IMR-90 (cell line): Measurements from ENCODE around the gene CACNA2D4. TPM values are rescaled to one million over a fixed set of nuclear protein-coding genes. Genes with fewer than 3 reads are reported as not detected.
A peak's percentile ranks its signal among the peaks of the same experiment; 100 is the strongest.

Source experiments
- ATAC-seq: fragments of 200-7000 bp; cut with Tn5 transposase; 2 replicates; pipeline ENCODE4 v1.9.1; 2020; ENCODE audit warnings: low read depth, mild to moderate bottlenecking, moderate library complexity
- BruUV-seq: library from RNA; stranded (reverse); fragments of 400-500 nt; replicated peaks from 2 replicates; lab custom pipeline; 2021; lab: Mats Ljungman, UMichigan
- CTCF ChIA-PET: fragments of 300-600 bp; formaldehyde crosslinking; extraction: SDS; loops from one replicate; lab custom pipeline; 2021; ENCODE audit warnings: antibody characterized with exemption; lab: Yijun Ruan, JAX
- POLR2A ChIA-PET: fragments of 300-600 bp; sonication (Branson Sonifier 250); formaldehyde crosslinking; loops from one replicate; lab custom pipeline; 2022; ENCODE audit warnings: antibody characterized with exemption; ENCODE audit not compliant: unreplicated experiment; lab: Charles Lee
- DNase-seq: peaks from one replicate; pipeline ENCODE4 v3.0.0; 2013
- H2AFZ ChIP-seq: replicated peaks from 2 replicates; pipeline ENCODE3; 2013; ENCODE audit warnings: low read length, mild to moderate bottlenecking; ENCODE audit not compliant: poor library complexity
- H2AK5ac ChIP-seq: 2 replicates; pipeline ENCODE4 v1.6.1; 2013; ENCODE audit warnings: low read depth, low read length, inconsistent platforms
- H2AK9ac ChIP-seq: replicated peaks from 2 replicates; pipeline ENCODE3; 2013; ENCODE audit warnings: mild to moderate bottlenecking, low read depth, low read length, moderate library complexity; ENCODE audit not compliant: poor library complexity
- H2BK120ac ChIP-seq: 2 replicates; pipeline ENCODE4 v1.6.1; 2013; ENCODE audit warnings: low read depth, low read length, inconsistent platforms
- H2BK15ac ChIP-seq: 3 replicates; pipeline ENCODE4 v1.6.1; 2013; ENCODE audit warnings: low read depth, low read length, inconsistent platforms
- H2BK20ac ChIP-seq: 2 replicates; pipeline ENCODE4 v1.6.1; 2013; ENCODE audit warnings: low read depth, mild to moderate bottlenecking, inconsistent platforms, low read length, moderate library complexity
- H2BK5ac ChIP-seq: 2 replicates; pipeline ENCODE4 v1.6.1; 2013; ENCODE audit warnings: mild to moderate bottlenecking, low read depth, low read length, inconsistent platforms; ENCODE audit not compliant: poor library complexity, severe bottlenecking
- H3K14ac ChIP-seq: replicated peaks from 2 replicates; pipeline ENCODE4 v1.6.1; 2013; ENCODE audit warnings: low read depth, low read length, inconsistent platforms
- H3K18ac ChIP-seq: 2 replicates; pipeline ENCODE4 v1.6.1; 2013; ENCODE audit warnings: low read depth, low read length, control low read depth
- H3K23ac ChIP-seq: 2 replicates; pipeline ENCODE4 v1.6.1; 2013; ENCODE audit warnings: low read depth, low read length, inconsistent platforms
- H3K27ac ChIP-seq: 2 replicates; pipeline ENCODE4 v1.5.1; 2013; ENCODE audit warnings: mild to moderate bottlenecking, control low read depth, low read length; ENCODE audit not compliant: insufficient read depth
- H3K27me3 ChIP-seq: 2 replicates; pipeline ENCODE4 v1.6.1; 2013; ENCODE audit warnings: low read length; ENCODE audit not compliant: control insufficient read depth, insufficient read depth
- H3K36me3 ChIP-seq: 2 replicates; pipeline ENCODE4 v1.6.1; 2013; ENCODE audit warnings: low read length, mixed read lengths; ENCODE audit not compliant: control insufficient read depth, insufficient read depth
- H3K4ac ChIP-seq: 2 replicates; pipeline ENCODE4 v1.6.1; 2013; ENCODE audit warnings: low read depth, low read length, inconsistent platforms
- H3K4me1 ChIP-seq: 2 replicates; pipeline ENCODE4 v1.6.1; 2013; ENCODE audit warnings: low read length, mixed read lengths; ENCODE audit not compliant: control insufficient read depth, insufficient read depth
- H3K4me2 ChIP-seq: 2 replicates; pipeline ENCODE4 v1.6.1; 2013; ENCODE audit warnings: low read depth, mild to moderate bottlenecking, control low read depth, low read length, moderate library complexity
- H3K4me3 ChIP-seq: 2 replicates; pipeline ENCODE4 v1.5.1; 2013; ENCODE audit warnings: low read depth, mild to moderate bottlenecking, control low read depth, low read length, moderate library complexity; ENCODE audit not compliant: insufficient read depth
- H3K56ac ChIP-seq: 2 replicates; pipeline ENCODE4 v1.6.1; 2013; ENCODE audit warnings: low read length, inconsistent platforms; ENCODE audit not compliant: insufficient read depth; ENCODE audit errors: extremely low read depth
- H3K79me1 ChIP-seq, 2 experiments: 2 replicates each; pipeline ENCODE4 v1.6.1; 2013; ENCODE audit warnings: low read length in 2 of 2, inconsistent platforms in 1 of 2, low read depth in 1 of 2
- H3K9ac ChIP-seq: 2 replicates; pipeline ENCODE4 v1.6.1; 2013; ENCODE audit warnings: low read depth, low read length, control low read depth
- H3K9me1 ChIP-seq: 2 replicates; pipeline ENCODE4 v1.6.1; 2013; ENCODE audit warnings: low read length, inconsistent platforms; ENCODE audit not compliant: insufficient read depth
- H3K9me3 ChIP-seq: 2 replicates; pipeline ENCODE4 v1.6.1; 2013; ENCODE audit warnings: low read length; ENCODE audit not compliant: control insufficient read depth, insufficient read depth
- H4K20me1 ChIP-seq: 2 replicates; pipeline ENCODE4 v1.6.1; 2013; ENCODE audit warnings: low read length, inconsistent platforms; ENCODE audit not compliant: insufficient read depth
- H4K5ac ChIP-seq: 2 replicates; pipeline ENCODE4 v1.6.1; 2013; ENCODE audit warnings: mild to moderate bottlenecking, low read depth, low read length, control low read depth
- H4K8ac ChIP-seq, 2 experiments: 2 replicates each; pipeline ENCODE4 v1.6.1; 2013; ENCODE audit warnings: low read depth in 2 of 2, low read length in 2 of 2, control low read depth in 1 of 2, inconsistent platforms in 1 of 2
- H4K91ac ChIP-seq: 2 replicates; pipeline ENCODE4 v1.6.1; 2013; ENCODE audit warnings: low read depth, low read length, inconsistent platforms; ENCODE audit not compliant: insufficient read depth
- BHLHE40 ChIP-seq: fragments of 150-350 bp; IDR thresholded peaks from 2 replicates; pipeline ENCODE4 v1.6.1; 2016; ENCODE audit warnings: mild to moderate bottlenecking, low read depth, low read length
- CEBPB ChIP-seq: IDR thresholded peaks from 2 replicates; pipeline ENCODE4 v1.6.1; 2012; ENCODE audit warnings: low read depth, low read length, improper control_type of control experiment
- CHD1 ChIP-seq: IDR thresholded peaks from 2 replicates; pipeline ENCODE4 v1.6.1; 2012; ENCODE audit warnings: low read depth, low read length, improper control_type of control experiment
- CTCF ChIP-seq: conservative IDR thresholded peaks from 2 replicates; pipeline ENCODE4 v1.5.1; 2012; ENCODE audit warnings: mild to moderate bottlenecking, low read depth, low read length, improper control_type of control experiment
- ELK1 ChIP-seq: fragments of 150-350 bp; IDR thresholded peaks from 2 replicates; pipeline ENCODE4 v1.6.1; 2016; ENCODE audit warnings: low read depth, mild to moderate bottlenecking, low read length, moderate library complexity, borderline replicate concordance
- FOS ChIP-seq: fragments of 150-350 bp; IDR thresholded peaks from 2 replicates; pipeline ENCODE4 v1.6.1; 2016; ENCODE audit warnings: low read depth, low read length
- MAFK ChIP-seq: IDR thresholded peaks from 2 replicates; pipeline ENCODE4 v1.6.1; 2012; ENCODE audit warnings: low read depth, low read length, improper control_type of control experiment
- MAZ ChIP-seq: IDR thresholded peaks from 2 replicates; pipeline ENCODE4 v1.6.1; 2012; ENCODE audit warnings: low read depth, mild to moderate bottlenecking, low read length, improper control_type of control experiment, moderate library complexity, borderline replicate concordance
- MXI1 ChIP-seq: IDR thresholded peaks from 2 replicates; pipeline ENCODE4 v1.6.1; 2012; ENCODE audit warnings: low read depth, mild to moderate bottlenecking, low read length, moderate library complexity, borderline replicate concordance
- NFE2L2 ChIP-seq: fragments of 150-350 bp; IDR thresholded peaks from 2 replicates; pipeline ENCODE4 v1.6.1; 2016; ENCODE audit warnings: low read depth, mild to moderate bottlenecking, low read length
- POLR2A ChIP-seq: IDR thresholded peaks from 2 replicates; pipeline ENCODE4 v1.6.1; 2012; ENCODE audit warnings: mild to moderate bottlenecking, low read depth, low read length
- RCOR1 ChIP-seq: IDR thresholded peaks from 2 replicates; pipeline ENCODE4 v1.6.1; 2012; ENCODE audit warnings: mild to moderate bottlenecking, low read length, improper control_type of control experiment; ENCODE audit not compliant: insufficient replicate concordance
- RFX5 ChIP-seq: IDR thresholded peaks from 2 replicates; pipeline ENCODE4 v1.8.0; 2012; ENCODE audit warnings: low read depth, mild to moderate bottlenecking, low read length, moderate library complexity
- SMC3 ChIP-seq: fragments of 150-350 bp; IDR thresholded peaks from 2 replicates; pipeline ENCODE4 v1.6.1; 2016; ENCODE audit warnings: low read depth, mild to moderate bottlenecking, antibody characterized with exemption, low read length, moderate library complexity
- USF2 ChIP-seq: fragments of 150-350 bp; IDR thresholded peaks from 2 replicates; pipeline ENCODE4 v1.6.1; 2017; ENCODE audit warnings: mild to moderate bottlenecking, antibody characterized with exemption, low read length, low read depth
- WGBS, 2 experiments: methylation state at CpG; one replicate each; pipeline versions ENCODE4 v1.1.5 to v1.1.7; 2013; ENCODE audit warnings: missing lambda C conversion rate in 2 of 2; ENCODE audit not compliant: insufficient read length in 1 of 2; ENCODE audit errors: extremely low coverage in 2 of 2; 5-methylcytosine and 5-hydroxymethylcytosine counted together
- dilution Hi-C: fragments of 300-500 bp; cut with HindIII; formaldehyde crosslinking; loops from one replicate; pipeline ENCODE4 v1.14.3; 2018; ENCODE audit warnings: low sequenced_read_pairs; ENCODE audit not compliant: unreplicated experiment
- in situ Hi-C: fragments of 300-500 bp; cut with MboI; formaldehyde crosslinking; loops from 3 replicates; pipeline ENCODE4 v1.14.3; 2019; ENCODE audit warnings: low sequenced_read_pairs, inconsistent platforms, mixed read lengths
- intact Hi-C: fragments of 100-400 bp; cut with micrococcal nuclease; formaldehyde crosslinking; loops from 2 replicates; pipeline ENCODE4 v1.10.0; 2022
- polyA plus RNA-seq, 3 experiments: library from polyadenylated mRNA; depleted of rRNA; stranded (reverse); fragments of >200 nt; gene quantifications; 2 replicates each; pipeline ENCODE4 v1.2.3, GENCODE V29; 2012; ENCODE audit warnings: low replicate concordance in 1 of 3
- total RNA-seq: library from RNA; depleted of rRNA; stranded (reverse); fragments of >200 nt; gene quantifications from 2 replicates; pipeline ENCODE4 v1.2.3, GENCODE V29; 2012

CACNA2D4 gene
- total and polyA plus RNA-seq, 2 of the 4 experiments (the other 2 are of a cell fraction), result 0.18 to 0.22 TPM

GRCh38 chr12:1879633-1880032 lies 38.8 kb downstream of the CACNA2D4 start:
- Histone ChIP-seq H3K9ac (no peak overlapping the region), H3K23ac (no peak overlapping the region), H3K9me1 (0 out of 2 replicates have a peak, but pooled peaks cover 3% of the 10 kb centered on the region), H2BK15ac (no peak overlapping the region), H3K4ac (no peak overlapping the region), H2AK9ac (no peak overlapping the region), H4K20me1 (no peaks in the 10 kb centered on the region), H3K27ac (no peak overlapping the region), H3K14ac (no peak overlapping the region), H3K4me2 (no peak overlapping the region), H3K27me3 (peaks cover 71% of the 10 kb centered on the region), H2BK5ac (no peak overlapping the region), H3K79me1 (no peaks in the 10 kb centered on the region), H3K18ac (no peak overlapping the region), H2BK120ac (no peak overlapping the region), H3K9me3 (no peaks in the 10 kb centered on the region), H2BK20ac (no peak overlapping the region), H3K4me3 (no peak overlapping the region), H3K4me1 (no peaks in the 10 kb centered on the region), H2AFZ (peak overlapping the region; percentile 27), H4K91ac (no peak overlapping the region), H4K8ac (no peak overlapping the region), H3K56ac (no peak overlapping the region), H2AK5ac (no peak overlapping the region), H4K5ac (no peak overlapping the region), H3K36me3 (no peaks in the 10 kb centered on the region)
- ChIA-PET POLR2A (no interaction called here), CTCF (interaction anchor here (0.7 kb wide), 1 partner anchor 95 kb away, joined by 3 read pairs; no protein-coding TSS in a partner anchor)
- in situ Hi-C loops (no loop called here), intact Hi-C loops (no loop called here), dilution Hi-C loops (no loop called here)
- TF ChIP-seq NFE2L2 (no peak), MAFK (no peak), RFX5 (no peak), FOS (no peak), MXI1 (no peak), MAZ (no peak), CTCF (no peak), USF2 (no peak), POLR2A (no peak), CEBPB (no peak), ELK1 (no peak), BHLHE40 (no peak), CHD1 (no peak), SMC3 (no peak), RCOR1 (no peak)
- DNase-seq, result no peak
- WGBS, 2 experiments, result 100% methylated on average over 2 of the region's 10 CpGs; no CpG with 5 or more reads in 1 of the 2 experiments
- ATAC-seq, result no peak
- BruUV-seq, result no TSS peak
